Ovary (tissue), 9 donors: ENCODE results near the gene MEF2B. TPM values are rescaled to one million over a fixed set of nuclear protein-coding genes. Genes with fewer than 3 reads are reported as not detected.

Experiments used
- DNase-seq, 5 donors: peaks; one replicate each; pipeline ENCODE4 v3.0.0-alpha.2; 2019 to 2020
- H3K27ac ChIP-seq, 2 donors: fragments of 200-600 bp; one replicate each; pipeline versions ENCODE4 v1.5.1 to v1.8.0; 2019 to 2022
- H3K27me3 ChIP-seq: fragments of 200-600 bp; one replicate; pipeline ENCODE4 v1.8.0; 2022
- H3K36me3 ChIP-seq: fragments of 200-600 bp; sonication (generic); one replicate; pipeline ENCODE4 v1.5.1; 2019
- H3K4me1 ChIP-seq: one replicate; pipeline ENCODE4 v1.8.1; 2013; ENCODE audit warnings: mild to moderate bottlenecking, moderate library complexity; ENCODE audit not compliant: insufficient read depth
- H3K4me3 ChIP-seq: fragments of 200-600 bp; sonication (generic); one replicate; pipeline ENCODE4 v1.5.1; 2017
- H3K9me3 ChIP-seq, 2 donors: fragments of 200-600 bp in 1 of 2; sonication (generic) in 1 of 2; one replicate each; pipeline versions ENCODE4 v1.5.1 to v1.8.1; 2013 to 2019; ENCODE audit warnings: mild to moderate bottlenecking in 1 of 2, moderate library complexity in 1 of 2
- CTCF ChIP-seq, 3 donors: fragments of 450-650 bp in 2 of 3; fragments of 200-600 bp in 1 of 3; IDR thresholded peaks; one replicate each; pipeline versions ENCODE4 v1.5.1 to v1.8.0; 2016 to 2022; ENCODE audit warnings: antibody characterized with exemption in 3 of 3, mild to moderate bottlenecking in 1 of 3
- EP300 ChIP-seq: sonication (generic); formaldehyde crosslinking; IDR thresholded peaks from one replicate; pipeline ENCODE4 v1.6.1; 2017; ENCODE audit warnings: antibody characterized with exemption
- POLR2A ChIP-seq: fragments of 450-650 bp; IDR thresholded peaks from one replicate; pipeline ENCODE4 v1.6.1; 2017; ENCODE audit warnings: antibody characterized with exemption, mild to moderate bottlenecking, moderate library complexity
- WGBS, 3 donors: extraction: QIAGEN DNeasy Blood & Tissue Kit in 1 of 3; methylation state at CpG; one replicate each; pipeline versions ENCODE4 v1.1.5 to v1.1.7; 2013 to 2017; 5-methylcytosine and 5-hydroxymethylcytosine counted together
- intact Hi-C, 4 donors: fragments of 100-400 bp; cut with DNase I; formaldehyde crosslinking; loops; one replicate each; pipeline versions ENCODE4 v1.11.0 to v1.15.1; 2022 to 2023
- polyA plus RNA-seq, 2 donors: library from polyadenylated mRNA; stranded (reverse); fragments of 200-250 nt in 1 of 2; fragments of 350-450 nt in 1 of 2; fragmentation: Illumina TruSeq in 1 of 2; extraction: RNeasy Lipid Tissue Mini Kit (QIAGEN cat#74804) in 1 of 2; gene quantifications; one replicate each; pipeline ENCODE4 v1.2.3, GENCODE V29; 2013 to 2014
- total RNA-seq, 7 donors: library from RNA; depleted of rRNA in 2 of 7; stranded (reverse); fragments of >200 nt in 2 of 7; fragmentation: NEBNext Ultra II Directional in 3 of 7; extraction: Animal tissue kit (Norgen Biotek cat#: 25700) in 3 of 7; gene quantifications; one replicate each; pipeline versions ENCODE4 v1.1.0 to v1.2.4, GENCODE V29; 2016 to 2023
- donor health status: DM: no; HTN: no; CAD: no; lungs with moderate emphysema.
- donor health status: DM: no; HTN: no; CAD: no.
- donor health status: Bipolar disorder and iron deficiency.
- donor health status: DM: yes; HTN: yes; CAD: no.
- donor health status: DM: no; HTN: no; CAD: no.
- donor health status: DM: yes; HTN: yes; CAD: no.

Gene MEF2B
- total and polyA plus RNA-seq, 9 donors, result 0.35 to 3.6 (median 1.4) TPM; not detected in 1

- H3K9me3 ChIP-seq, result no peaks in the 10 kb centered on the region
- TF ChIP-seq CTCF (IDR thresholded peaks at IDR 0.05), result no peak
- TF ChIP-seq POLR2A, result no peak
- no peak for TF ChIP-seq EP300
- no peaks in the 10 kb centered on the region for H3K27me3 ChIP-seq
- no peak overlapping the region for H3K27ac ChIP-seq
- H3K4me1 ChIP-seq, result no peaks in the 10 kb centered on the region
- no peak for DNase-seq
- WGBS, 3 donors, result 94 to 98% (median 96%) methylated on average over 1 of the region's 1 CpG
- H3K4me3 ChIP-seq, result no peak overlapping the region
- intact Hi-C loops, result no loop called here
- no peaks in the 10 kb centered on the region for H3K36me3 ChIP-seq
Measured at GRCh38 chr19:19122902-19123301, 47.2 kb downstream of the MEF2B start.

- WGBS, 3 donors, result 88 to 94% (median 89%) methylated on average over 9 to 10 of the region's 10 CpGs
- H3K27me3 ChIP-seq, result no peaks in the 10 kb centered on the region
- TF ChIP-seq CTCF (IDR thresholded peaks at IDR 0.05), result no peak
- TF ChIP-seq EP300, result no peak
- no peak for TF ChIP-seq POLR2A
- H3K9me3 ChIP-seq, result no peaks in the 10 kb centered on the region
- intact Hi-C loops, result no loop called here
- no peak overlapping the region for H3K27ac ChIP-seq
- H3K4me3 ChIP-seq, result no peak overlapping the region
- H3K36me3 ChIP-seq, result no peaks in the 10 kb centered on the region
- peak in 1 of 5 donors; percentile 47 for DNase-seq
- no peaks in the 10 kb centered on the region for H3K4me1 ChIP-seq
Measured at GRCh38 chr19:19121371-19121770, 48.7 kb downstream of the MEF2B start.

GRCh38 chr19:19120308-19121231 is 49.5 kb downstream of the MEF2B start:
- no peaks in the 10 kb centered on the region for H3K9me3 ChIP-seq
- intact Hi-C loops, result no loop called here
- no peaks in the 10 kb centered on the region for H3K27me3 ChIP-seq
- WGBS, 3 donors, result 42 to 51% (median 48%) methylated on average over 36 to 39 of the region's 39 CpGs
- no peaks in the 10 kb centered on the region for H3K4me1 ChIP-seq
- peak overlapping the region in 1 of 2 donors; percentile 77 for H3K27ac ChIP-seq
- peak overlapping the region; percentile 16 for H3K4me3 ChIP-seq
- TF ChIP-seq POLR2A, result no peak
- no peaks in the 10 kb centered on the region for H3K36me3 ChIP-seq
- DNase-seq, result peak; percentile 97 to 100 (median 99)

GRCh38 chr19:19119325-19120237 is 50.5 kb downstream of the MEF2B start:
- no peak for DNase-seq
- Histone ChIP-seq H3K4me1 (no peaks in the 10 kb centered on the region), H3K4me3 (peak overlapping the region; percentile 16), H3K27me3 (no peaks in the 10 kb centered on the region), H3K27ac (peak overlapping the region in 1 of 2 donors; percentile 77), H3K9me3 (no peaks in the 10 kb centered on the region), H3K36me3 (no peaks in the 10 kb centered on the region)
- intact Hi-C loops, result no loop called here
- 51 to 64% (median 56%) methylated on average over 38 to 39 of the region's 39 CpGs for WGBS, 3 donors
- TF ChIP-seq EP300 (no peak), POLR2A (no peak), CTCF (IDR thresholded peaks at IDR 0.05) (no peak)
